GM12878 (cell line): ENCODE measurements around the gene DSTN.

Experiments
- CHD2 ChIP-seq: IDR thresholded peaks from 2 replicates; pipeline ENCODE4 v1.6.1; 2011; ENCODE audit warnings: low read depth, low read length, improper control_type of control experiment, borderline replicate concordance
- POLR2AphosphoS5 ChIP-seq: IDR thresholded peaks from 2 replicates; pipeline ENCODE4 v1.6.1; 2011; ENCODE audit warnings: mild to moderate bottlenecking, low read length, inconsistent platforms
- TF ChIP-seq, protein P1 (sequence below): IDR thresholded peaks from 2 replicates; pipeline ENCODE4 v1.6.1; 2011; ENCODE audit warnings: low read depth, low read length, improper control_type of control experiment, borderline replicate concordance

DNA sequence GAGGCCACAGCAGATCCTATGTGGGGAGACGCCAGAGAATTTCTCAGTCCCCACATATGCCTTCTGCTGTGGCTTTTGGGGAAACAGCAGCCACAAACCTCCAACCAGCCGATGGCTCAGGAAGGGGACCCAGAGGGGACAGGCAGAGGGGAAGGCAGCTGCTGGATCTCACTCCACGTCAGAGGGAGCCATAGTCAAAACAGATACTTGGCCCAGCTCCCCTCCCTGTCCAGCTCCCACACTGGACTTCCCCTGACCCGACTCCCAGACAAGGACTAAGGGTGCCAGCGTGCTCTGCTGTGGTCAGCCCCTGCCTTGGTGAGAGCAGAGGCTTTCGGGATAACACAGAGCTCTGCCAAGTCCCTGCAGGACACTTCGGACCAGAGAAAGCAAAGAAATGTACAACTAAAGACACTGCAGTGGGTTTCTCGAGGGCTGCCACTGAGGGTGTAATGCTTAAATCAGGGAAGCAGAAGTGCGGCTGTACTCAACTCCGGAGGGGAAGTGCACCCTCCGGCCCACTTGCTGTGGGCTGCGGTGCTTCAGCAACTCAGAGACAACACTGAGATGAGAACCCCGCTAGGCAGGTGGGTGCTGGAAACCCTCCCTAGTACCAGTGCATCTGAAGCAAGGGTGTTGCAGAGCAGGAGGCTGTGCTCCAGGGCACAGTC lies 64.9 kb downstream of the DSTN start:
- TF ChIP-seq CHD2 (no peak), POLR2AphosphoS5 (no peak)
- TF ChIP-seq, protein P1, sequence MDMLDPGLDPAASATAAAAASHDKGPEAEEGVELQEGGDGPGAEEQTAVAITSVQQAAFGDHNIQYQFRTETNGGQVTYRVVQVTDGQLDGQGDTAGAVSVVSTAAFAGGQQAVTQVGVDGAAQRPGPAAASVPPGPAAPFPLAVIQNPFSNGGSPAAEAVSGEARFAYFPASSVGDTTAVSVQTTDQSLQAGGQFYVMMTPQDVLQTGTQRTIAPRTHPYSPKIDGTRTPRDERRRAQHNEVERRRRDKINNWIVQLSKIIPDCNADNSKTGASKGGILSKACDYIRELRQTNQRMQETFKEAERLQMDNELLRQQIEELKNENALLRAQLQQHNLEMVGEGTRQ: no peak
